ENCODE measurements around the gene DBN1. TPM values are rescaled to one million over a fixed set of nuclear protein-coding genes. Genes with fewer than 3 reads are reported as not detected.

Gene DBN1
- total RNA-seq, 1 experiment from 2014 or later, result 144 TPM

DNA sequence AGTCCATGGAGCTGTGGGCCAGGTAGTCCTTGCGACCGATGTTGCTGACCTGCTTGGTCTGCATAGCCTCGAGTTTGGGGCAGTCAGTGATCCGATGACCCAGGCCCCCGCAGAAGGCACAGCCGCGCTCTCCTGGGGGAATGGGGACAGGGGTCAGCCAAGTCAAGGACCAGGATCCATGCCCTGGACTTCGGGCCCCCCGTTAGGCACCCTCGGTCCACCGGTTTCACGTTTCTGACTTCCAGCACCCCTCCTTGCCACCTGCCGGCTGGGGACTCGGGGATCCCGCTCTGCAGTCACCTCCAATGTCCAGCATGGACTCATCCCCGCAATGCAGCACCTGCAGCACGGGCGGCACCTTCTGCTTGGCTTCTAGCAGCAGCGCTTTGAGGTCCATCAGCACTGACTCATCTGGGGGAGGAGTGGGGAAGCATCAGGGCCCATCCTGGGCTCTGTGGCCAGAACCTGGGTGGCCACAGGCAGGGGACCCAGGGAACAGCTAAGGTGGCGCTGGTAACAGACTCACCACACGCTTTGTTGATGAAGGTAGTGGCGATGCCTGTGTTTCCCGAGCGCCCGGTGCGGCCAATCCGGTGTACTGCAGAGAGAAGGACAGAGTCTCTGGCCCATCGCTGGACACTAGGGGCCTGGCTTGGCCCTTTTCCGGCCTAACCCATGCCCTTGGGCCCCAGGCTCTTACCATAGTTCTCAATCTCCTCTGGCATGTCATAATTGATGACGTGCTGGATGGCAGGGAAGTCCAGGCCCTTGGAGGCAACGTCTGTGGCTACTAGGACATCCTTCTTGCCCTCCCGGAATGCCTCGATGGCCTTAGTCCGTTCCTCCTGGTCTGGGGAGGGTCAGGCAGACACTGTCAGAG lies 38.6 kb upstream of the DBN1 start:
- no peak overlapping the region for H3K4me3 ChIP-seq (ENCODE audit: low read depth, low read length)
- no peaks in the 10 kb centered on the region for H3K9me3 ChIP-seq
- DNase-seq, result no peak
- H3K4me1 Mint-ChIP-seq (ENCODE audit: low read depth, unreplicated experiment), result peaks cover 12% of the 10 kb centered on the region
- no peak overlapping the region for H3K27ac Mint-ChIP-seq (ENCODE audit: unreplicated experiment)
- ChIA-PET CTCF (no interaction called here), POLR2A (no interaction called here)
- H3K27me3 Mint-ChIP-seq (ENCODE audit: insufficient read depth, unreplicated experiment), result no peaks in the 10 kb centered on the region
- H3K36me3 ChIP-seq (ENCODE audit: control insufficient read depth, insufficient read depth, low read length), result peaks cover 13% of the 10 kb centered on the region
- TF ChIP-seq CTCF (IDR thresholded peaks at IDR 0.05; ENCODE audit: insufficient read depth in 1 of 2, low read depth in 1 of 2, low read length in 1 of 2, severe bottlenecking in 1 of 2, unreplicated experiment in 1 of 2), result no peak
- H3K36me3 Mint-ChIP-seq (ENCODE audit: insufficient read depth, unreplicated experiment), result peaks cover 65% of the 10 kb centered on the region
- intact Hi-C loops (cut with micrococcal nuclease; ENCODE audit: unreplicated experiment), result no loop called here
- H3K4me1 ChIP-seq, result peaks cover 5% of the 10 kb centered on the region; the same call in 1 of the 2 replicates
- no peak overlapping the region for H3K4me3 Mint-ChIP-seq (ENCODE audit: unreplicated experiment)
- BruUV-seq (replicated peaks), result TSS peak; percentile 20
- no peaks in the 10 kb centered on the region for H3K27me3 ChIP-seq (replicated peaks; ENCODE audit: control insufficient read depth, insufficient read depth, low read length)
- H3K9me3 Mint-ChIP-seq (ENCODE audit: unreplicated experiment), result no peaks in the 10 kb centered on the region

GRCh38 chr5:177511181-177511580 lies 37.7 kb upstream of the DBN1 start:
- Histone ChIP-seq H3K36me3 (ENCODE audit: control insufficient read depth, insufficient read depth, low read length) (peaks cover 13% of the 10 kb centered on the region), H3K27me3 (replicated peaks; ENCODE audit: control insufficient read depth, insufficient read depth, low read length) (no peaks in the 10 kb centered on the region), H3K9me3 (no peaks in the 10 kb centered on the region), H3K4me3 (ENCODE audit: low read depth, low read length) (no peak overlapping the region), H3K4me1 (peaks cover 5% of the 10 kb centered on the region; the same call in 1 of the 2 replicates)
- H3K36me3 Mint-ChIP-seq (ENCODE audit: insufficient read depth, unreplicated experiment), result peaks cover 56% of the 10 kb centered on the region
- no peaks in the 10 kb centered on the region for H3K27me3 Mint-ChIP-seq (ENCODE audit: insufficient read depth, unreplicated experiment)
- no peak overlapping the region for H3K27ac Mint-ChIP-seq (ENCODE audit: unreplicated experiment)
- DNase-seq, result no peak
- CTCF ChIA-PET, result no interaction called here
- H3K9me3 Mint-ChIP-seq (ENCODE audit: unreplicated experiment), result no peaks in the 10 kb centered on the region
- TF ChIP-seq CTCF (IDR thresholded peaks at IDR 0.05; ENCODE audit: insufficient read depth in 1 of 2, low read depth in 1 of 2, low read length in 1 of 2, severe bottlenecking in 1 of 2, unreplicated experiment in 1 of 2), result no peak
- POLR2A ChIA-PET, result no interaction called here
- intact Hi-C loops (cut with micrococcal nuclease; ENCODE audit: unreplicated experiment), result no loop called here
- H3K4me1 Mint-ChIP-seq (ENCODE audit: low read depth, unreplicated experiment), result peaks cover 6% of the 10 kb centered on the region
- H3K4me3 Mint-ChIP-seq (ENCODE audit: unreplicated experiment), result no peak overlapping the region
- no TSS peak for BruUV-seq (replicated peaks)

DNA sequence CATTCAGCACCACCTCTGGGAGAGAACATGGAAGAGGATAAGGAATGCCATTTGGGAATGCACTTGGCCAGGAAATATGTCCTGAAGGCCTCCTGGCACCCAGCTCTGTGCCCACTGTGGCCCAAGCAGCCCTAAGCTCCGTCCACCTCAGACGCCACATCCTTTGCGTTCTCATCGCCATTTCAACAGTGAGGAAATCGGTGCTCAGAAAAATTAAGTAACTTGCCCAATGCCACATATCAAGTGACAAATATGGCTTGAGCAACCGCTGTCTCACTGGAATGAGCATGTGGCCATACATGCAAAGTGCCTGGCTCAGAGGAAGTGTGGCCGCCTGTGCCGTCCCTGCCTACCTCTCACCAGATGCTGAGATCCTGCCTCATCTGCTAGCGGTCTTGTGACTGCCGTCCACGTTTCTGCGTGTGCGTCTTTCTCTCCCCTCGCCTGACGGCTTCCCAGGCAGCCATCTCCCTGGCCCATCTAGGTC lies 37.2 kb upstream of the DBN1 start:
- Histone ChIP-seq H3K36me3 (ENCODE audit: control insufficient read depth, insufficient read depth, low read length) (peaks cover 13% of the 10 kb centered on the region), H3K9me3 (no peaks in the 10 kb centered on the region), H3K27me3 (replicated peaks; ENCODE audit: control insufficient read depth, insufficient read depth, low read length) (no peaks in the 10 kb centered on the region), H3K4me1 (0 out of 2 replicates have a peak, but pooled peaks cover under 1% of the 10 kb centered on the region), H3K4me3 (ENCODE audit: low read depth, low read length) (no peak overlapping the region)
- no peaks in the 10 kb centered on the region for H3K9me3 Mint-ChIP-seq (ENCODE audit: unreplicated experiment)
- no peaks in the 10 kb centered on the region for H3K27me3 Mint-ChIP-seq (ENCODE audit: insufficient read depth, unreplicated experiment)
- no peak overlapping the region for H3K27ac Mint-ChIP-seq (ENCODE audit: unreplicated experiment)
- POLR2A ChIA-PET, result no interaction called here
- H3K4me1 Mint-ChIP-seq (ENCODE audit: low read depth, unreplicated experiment), result peaks cover 6% of the 10 kb centered on the region
- no peak overlapping the region for H3K4me3 Mint-ChIP-seq (ENCODE audit: unreplicated experiment)
- DNase-seq, result no peak
- BruUV-seq (replicated peaks), result no TSS peak
- CTCF ChIA-PET, result no interaction called here
- H3K36me3 Mint-ChIP-seq (ENCODE audit: insufficient read depth, unreplicated experiment), result peaks cover 51% of the 10 kb centered on the region
- no peak for TF ChIP-seq CTCF (IDR thresholded peaks at IDR 0.05; ENCODE audit: insufficient read depth in 1 of 2, low read depth in 1 of 2, low read length in 1 of 2, severe bottlenecking in 1 of 2, unreplicated experiment in 1 of 2)
- intact Hi-C loops (cut with micrococcal nuclease; ENCODE audit: unreplicated experiment), result no loop called here

All from Caco-2 (cell line).